ENCODE measurements around the gene BAIAP2L1. TPM values are rescaled to one million over a fixed set of nuclear protein-coding genes. Genes with fewer than 3 reads are reported as not detected.
"Not testable (repeated sequence)": the region's sequence is repeated elsewhere in the genome, so short reads cannot be mapped to it uniquely, and the experiment has no call there.

The BAIAP2L1 gene
- total and polyA plus RNA-seq, 2 experiments from 2014 or later, result 24.1 to 38.3 TPM

- no peak overlapping the region for H2AFZ ChIP-seq
- H3K4me1 Mint-ChIP-seq, result no peaks in the 10 kb centered on the region
Observed at GRCh38 chr7:98423043-98423442, 22.2 kb upstream of the BAIAP2L1 start.

GRCh38 chr7:98420966-98421612, 20.2 kb upstream of the BAIAP2L1 start:
- Histone ChIP-seq H3K79me2 (replicated peaks; ENCODE audit: insufficient read depth) (no peaks in the 10 kb centered on the region), H3K4me2 (no peak overlapping the region), H3K36me3 (ENCODE audit: insufficient read depth) (no peaks in the 10 kb centered on the region), H3K27ac (ENCODE audit: low read depth) (no peak overlapping the region), H2AFZ (no peak overlapping the region), H3F3A (replicated peaks; ENCODE audit: low read depth) (no peaks in the 10 kb centered on the region), H3K4me3 (no peak overlapping the region), H3K27me3 (ENCODE audit: insufficient read depth) (no peaks in the 10 kb centered on the region), H3K9me2 (ENCODE audit: insufficient read depth) (no peaks in the 10 kb centered on the region), H3K4me1 (ENCODE audit: insufficient read depth) (no peaks in the 10 kb centered on the region), H4K20me1 (replicated peaks; ENCODE audit: insufficient read depth) (no peaks in the 10 kb centered on the region)
- TF ChIP-seq EZH2phosphoT487 (IDR thresholded peaks at IDR 0.05; ENCODE audit: unreplicated experiment) (no peak), CTCF (conservative IDR thresholded peaks at IDR 0.05; ENCODE audit: low read depth in 2 of 2) (peak; percentile 94 to 98), ETS1 (IDR thresholded peaks at IDR 0.05) (no peak), ZNF331 (CRISPR knock-in tag; IDR thresholded peaks at IDR 0.05; ENCODE audit: low read depth) (no peak), CREB1 (CRISPR knock-in tag; IDR thresholded peaks at IDR 0.05; ENCODE audit: low read depth) (0 out of 2 replicates have a peak, but pooled peaks have one; percentile 12)
- DNase-seq (ENCODE audit: low spot score) (peak; percentile 95), ATAC-seq (peak; percentile 99)
- H3K36me3 Mint-ChIP-seq (ENCODE audit: low read depth), result no peaks in the 10 kb centered on the region
- no peaks in the 10 kb centered on the region for H3K4me1 Mint-ChIP-seq
- H3K9me3 Mint-ChIP-seq, result peaks cover 4% of the 10 kb centered on the region; the same call in 1 of the 3 replicates
- H3K27me3 Mint-ChIP-seq (ENCODE audit: insufficient read depth, low read depth, poor library complexity), result peaks cover 12% of the 10 kb centered on the region
- no peak overlapping the region for H3K4me3 Mint-ChIP-seq
- H3K27ac Mint-ChIP-seq, result no peak overlapping the region

More at GRCh38 chr7:98423043-98423442, 22.2 kb upstream of the BAIAP2L1 start:
- no peaks in the 10 kb centered on the region for H3K27me3 ChIP-seq (ENCODE audit: insufficient read depth)
- H3K36me3 Mint-ChIP-seq (ENCODE audit: low read depth), result no peaks in the 10 kb centered on the region
- peaks cover 4% of the 10 kb centered on the region; the same call in 1 of the 3 replicates for H3K9me3 Mint-ChIP-seq
- H3K27ac ChIP-seq (ENCODE audit: low read depth), result no peak overlapping the region
- no peak overlapping the region for H3K4me3 Mint-ChIP-seq
- peaks cover 9% of the 10 kb centered on the region for H3K27me3 Mint-ChIP-seq (ENCODE audit: insufficient read depth, low read depth, poor library complexity)
- DNase-seq (ENCODE audit: low spot score) (no peak), ATAC-seq (no peak)
- no peaks in the 10 kb centered on the region for H3K36me3 ChIP-seq (ENCODE audit: insufficient read depth)
- no peak overlapping the region for H3K4me2 ChIP-seq
- no peaks in the 10 kb centered on the region for H3K9me2 ChIP-seq (ENCODE audit: insufficient read depth)
- H3K79me2 ChIP-seq (replicated peaks; ENCODE audit: insufficient read depth), result no peaks in the 10 kb centered on the region
- no peaks in the 10 kb centered on the region for H3F3A ChIP-seq (replicated peaks; ENCODE audit: low read depth)
- H3K4me3 ChIP-seq, result no peak overlapping the region
- H4K20me1 ChIP-seq (replicated peaks; ENCODE audit: insufficient read depth), result no peaks in the 10 kb centered on the region
- H3K27ac Mint-ChIP-seq, result no peak overlapping the region
- no peak for TF ChIP-seq STAT1 (IDR thresholded peaks at IDR 0.05; ENCODE audit: unreplicated experiment)
- no peak for TF ChIP-seq ETS1 (IDR thresholded peaks at IDR 0.05)
- no peak for TF ChIP-seq REST (IDR thresholded peaks at IDR 0.05; ENCODE audit: unreplicated experiment)
- TF ChIP-seq ZNF331 (CRISPR knock-in tag; IDR thresholded peaks at IDR 0.05; ENCODE audit: low read depth), result no peak
- no peak for TF ChIP-seq JUNB (IDR thresholded peaks at IDR 0.05; ENCODE audit: unreplicated experiment)
- TF ChIP-seq CREB1 (CRISPR knock-in tag; IDR thresholded peaks at IDR 0.05; ENCODE audit: low read depth), result no peak
- H3K4me1 ChIP-seq (ENCODE audit: insufficient read depth), result no peaks in the 10 kb centered on the region

- H3K27ac Mint-ChIP-seq; H3K9me2 ChIP-seq (ENCODE audit: insufficient read depth); H3K4me1 ChIP-seq (ENCODE audit: insufficient read depth); H3K9me3 Mint-ChIP-seq; H2AFZ ChIP-seq; H3K27ac ChIP-seq (ENCODE audit: low read depth); H3K4me3 Mint-ChIP-seq; H3K36me3 Mint-ChIP-seq (ENCODE audit: low read depth); DNase-seq (ENCODE audit: low spot score); H3K36me3 ChIP-seq (ENCODE audit: insufficient read depth); H3F3A ChIP-seq (replicated peaks; ENCODE audit: low read depth); H3K4me3 ChIP-seq; H3K79me2 ChIP-seq (replicated peaks; ENCODE audit: insufficient read depth); ATAC-seq; H3K4me2 ChIP-seq; H3K27me3 ChIP-seq (ENCODE audit: insufficient read depth); H3K4me1 Mint-ChIP-seq; H4K20me1 ChIP-seq (replicated peaks; ENCODE audit: insufficient read depth): not testable (repeated sequence)
- H3K27me3 Mint-ChIP-seq (ENCODE audit: insufficient read depth, low read depth, poor library complexity), result peaks cover 12% of the 10 kb centered on the region
Observed at GRCh38 chr7:98419988-98420387, 19.1 kb upstream of the BAIAP2L1 start.

Data from GM23338 (cell line).